Stimulated activated naive B cell treated with anti-CD40 and anti-IgM and Interleukin-4, amounts not matched to agents 10 μg/mL and 1 μg/mL and 100 μg/mL, for 72 hours (primary cell): ENCODE results near the gene DACT3.

ENCODE experiments used
- ATAC-seq, 2 donors: fragments of 150-1000 bp; cut with Tn5 transposase; replicated peaks; 2 replicates each; pipeline ENCODE4 v1.10.0; 2021; ENCODE audit warnings: moderate library complexity in 1 of 2
- DNase-seq: peaks from one replicate; pipeline ENCODE4 v3.0.0; 2021
- H3K27ac Mint-ChIP-seq: one replicate; pipeline ENCODE4 v1.8.0; 2022; ENCODE audit warnings: mild to moderate bottlenecking, mixed read lengths
- H3K27me3 Mint-ChIP-seq, 2 donors: one replicate each; pipeline ENCODE4 v1.8.0; 2022; ENCODE audit warnings: mixed read lengths in 2 of 2
- H3K36me3 Mint-ChIP-seq, 2 donors: one replicate each; pipeline ENCODE4 v1.8.0; 2022; ENCODE audit warnings: mixed read lengths in 2 of 2, mild to moderate bottlenecking in 1 of 2
- H3K4me1 Mint-ChIP-seq, 2 donors: one replicate each; pipeline ENCODE4 v1.8.0; 2022; ENCODE audit warnings: mixed read lengths in 2 of 2, mild to moderate bottlenecking in 1 of 2
- H3K4me3 Mint-ChIP-seq, 2 donors: one replicate each; pipeline ENCODE4 v1.8.0; 2022; ENCODE audit warnings: mild to moderate bottlenecking in 2 of 2, mixed read lengths in 2 of 2, moderate library complexity in 1 of 2
- H3K9me3 Mint-ChIP-seq, 2 donors: one replicate each; pipeline ENCODE4 v1.8.0; 2022; ENCODE audit warnings: mixed read lengths in 2 of 2, mild to moderate bottlenecking in 1 of 2

DACT3 gene

GRCh38 chr19:46661020-46661731, at the start of gene DACT3:
DACT3 (minus strand) TSS chr19:46661182; CDS start chr19:46661064, 118 bp downstream.
- H3K27ac Mint-ChIP-seq: peak within 1 kb of the TSS; percentile 65
- peak; percentile 92 to 93 for ATAC-seq
- peak within 1 kb of the TSS; percentile 80 to 87 for H3K4me3 Mint-ChIP-seq
- H3K36me3 Mint-ChIP-seq: peaks cover 4 to 12% of the 10 kb centered on the region in 2 donors
- H3K9me3 Mint-ChIP-seq: no peaks in the 10 kb centered on the region
- peaks cover 25 to 33% of the 10 kb centered on the region in 2 donors for H3K27me3 Mint-ChIP-seq
- peaks cover 19 to 25% of the 10 kb centered on the region in 2 donors for H3K4me1 Mint-ChIP-seq
- peak; percentile 100 for DNase-seq

GRCh38 chr19:46710687-46711086, 49.7 kb upstream of the DACT3 start:
- ATAC-seq (no peak), DNase-seq (no peak)
- Mint-ChIP-seq H3K27me3 (no peaks in the 10 kb centered on the region), H3K36me3 (peaks cover 35 to 50% of the 10 kb centered on the region in 2 donors), H3K4me1 (peaks cover 15 to 29% of the 10 kb centered on the region in 2 donors), H3K4me3 (no peak overlapping the region), H3K27ac (no peak overlapping the region), H3K9me3 (no peaks in the 10 kb centered on the region)

- Mint-ChIP-seq H3K27me3 (no peaks in the 10 kb centered on the region), H3K4me3 (no peak overlapping the region), H3K36me3 (peaks cover 42 to 47% of the 10 kb centered on the region in 2 donors), H3K27ac (peak overlapping the region; percentile 85), H3K9me3 (no peaks in the 10 kb centered on the region), H3K4me1 (peaks cover 14 to 15% of the 10 kb centered on the region in 2 donors)
- ATAC-seq (peak; percentile 90 to 94), DNase-seq (peak; percentile 68)
Measured at GRCh38 chr19:46704379-46705076, 43.5 kb upstream of the DACT3 start.

- peaks cover 44 to 62% of the 10 kb centered on the region in 2 donors for H3K36me3 Mint-ChIP-seq
- H3K27ac Mint-ChIP-seq: peak overlapping the region; percentile 37
Measured at GRCh38 chr19:46700704-46701103, 39.7 kb upstream of the DACT3 start.

GRCh38 chr19:46698395-46699321, 37.7 kb upstream of the DACT3 start:
- H3K27ac Mint-ChIP-seq: peak overlapping the region; percentile 42
- peaks cover 0 to 3% of the 10 kb centered on the region in 2 donors for H3K4me1 Mint-ChIP-seq
- H3K9me3 Mint-ChIP-seq: no peaks in the 10 kb centered on the region
- DNase-seq: no peak
- H3K4me3 Mint-ChIP-seq: no peak overlapping the region
- no peak for ATAC-seq
- peaks cover 37 to 58% of the 10 kb centered on the region in 2 donors for H3K36me3 Mint-ChIP-seq
- H3K27me3 Mint-ChIP-seq: no peaks in the 10 kb centered on the region

More at GRCh38 chr19:46700704-46701103, 39.7 kb upstream of the DACT3 start:
- no peak for ATAC-seq
- no peak overlapping the region for H3K4me3 Mint-ChIP-seq
- DNase-seq: no peak
- H3K9me3 Mint-ChIP-seq: no peaks in the 10 kb centered on the region
- peaks cover 9 to 15% of the 10 kb centered on the region in 2 donors for H3K4me1 Mint-ChIP-seq
- no peaks in the 10 kb centered on the region for H3K27me3 Mint-ChIP-seq

- peak; percentile 39 to 52 for ATAC-seq
- Mint-ChIP-seq H3K4me1 (peaks cover 5 to 6% of the 10 kb centered on the region in 2 donors), H3K36me3 (peaks cover 47 to 66% of the 10 kb centered on the region in 2 donors)
Measured at GRCh38 chr19:46697204-46697960, 36.4 kb upstream of the DACT3 start.

GRCh38 chr19:46696866-46697203, 35.9 kb upstream of the DACT3 start:
- no peak for DNase-seq
- H3K27ac Mint-ChIP-seq: peak overlapping the region; percentile 25
- no peaks in the 10 kb centered on the region for H3K27me3 Mint-ChIP-seq
- no peak for ATAC-seq
- peaks cover 6 to 7% of the 10 kb centered on the region in 2 donors for H3K4me1 Mint-ChIP-seq
- no peak overlapping the region for H3K4me3 Mint-ChIP-seq
- H3K9me3 Mint-ChIP-seq: no peaks in the 10 kb centered on the region
- peaks cover 53 to 71% of the 10 kb centered on the region in 2 donors for H3K36me3 Mint-ChIP-seq

More at GRCh38 chr19:46697204-46697960, 36.4 kb upstream of the DACT3 start:
- Mint-ChIP-seq H3K27ac (peak overlapping the region; percentile 31), H3K27me3 (no peaks in the 10 kb centered on the region), H3K4me3 (no peak overlapping the region), H3K9me3 (no peaks in the 10 kb centered on the region)
- DNase-seq: no peak

- Mint-ChIP-seq H3K4me3 (no peak overlapping the region), H3K27ac (peak overlapping the region; percentile 75), H3K9me3 (no peaks in the 10 kb centered on the region), H3K36me3 (peaks cover 56 to 75% of the 10 kb centered on the region in 2 donors), H3K27me3 (no peaks in the 10 kb centered on the region), H3K4me1 (peaks cover 6 to 7% of the 10 kb centered on the region in 2 donors)
- ATAC-seq (no peak), DNase-seq (no peak)
Measured at GRCh38 chr19:46696052-46696451, 35.1 kb upstream of the DACT3 start.

GRCh38 chr19:46693760-46694159, 32.8 kb upstream of the DACT3 start:
- Mint-ChIP-seq H3K4me1 (peaks cover 6 to 7% of the 10 kb centered on the region in 2 donors), H3K36me3 (peaks cover 62 to 81% of the 10 kb centered on the region in 2 donors), H3K27me3 (no peaks in the 10 kb centered on the region), H3K9me3 (no peaks in the 10 kb centered on the region), H3K27ac (no peak overlapping the region), H3K4me3 (no peak overlapping the region)
- no peak for DNase-seq
- ATAC-seq: no peak

- peak overlapping the region; percentile 73 for H3K27ac Mint-ChIP-seq
- DNase-seq (no peak), ATAC-seq (no peak)
- H3K27me3 Mint-ChIP-seq: no peaks in the 10 kb centered on the region
- peaks cover 62 to 77% of the 10 kb centered on the region in 2 donors for H3K36me3 Mint-ChIP-seq
- H3K9me3 Mint-ChIP-seq: no peaks in the 10 kb centered on the region
- no peak overlapping the region for H3K4me3 Mint-ChIP-seq
- H3K4me1 Mint-ChIP-seq: peaks cover 6 to 7% of the 10 kb centered on the region in 2 donors
Measured at GRCh38 chr19:46692918-46693722, 32.1 kb upstream of the DACT3 start.

- Mint-ChIP-seq H3K27me3 (no peaks in the 10 kb centered on the region), H3K4me3 (no peak overlapping the region), H3K36me3 (peaks cover 60 to 66% of the 10 kb centered on the region in 2 donors), H3K9me3 (no peaks in the 10 kb centered on the region), H3K4me1 (peaks cover 6 to 7% of the 10 kb centered on the region in 2 donors), H3K27ac (peak overlapping the region; percentile 6)
- DNase-seq: no peak
- ATAC-seq: no peak
Measured at GRCh38 chr19:46691948-46692347, 31.0 kb upstream of the DACT3 start.

GRCh38 chr19:46691104-46691503, 30.1 kb upstream of the DACT3 start:
- Mint-ChIP-seq H3K4me3 (no peak overlapping the region), H3K27me3 (no peaks in the 10 kb centered on the region), H3K9me3 (no peaks in the 10 kb centered on the region), H3K4me1 (peaks cover 7 to 12% of the 10 kb centered on the region in 2 donors), H3K36me3 (peaks cover 57 to 59% of the 10 kb centered on the region in 2 donors), H3K27ac (peak overlapping the region; percentile 62)
- DNase-seq (no peak), ATAC-seq (no peak)

GRCh38 chr19:46689358-46689757, 28.4 kb upstream of the DACT3 start:
- DNase-seq (no peak), ATAC-seq (no peak)
- peaks cover 56 to 57% of the 10 kb centered on the region in 2 donors for H3K36me3 Mint-ChIP-seq
- H3K27ac Mint-ChIP-seq: no peak overlapping the region
- no peaks in the 10 kb centered on the region for H3K9me3 Mint-ChIP-seq
- H3K27me3 Mint-ChIP-seq: no peaks in the 10 kb centered on the region
- H3K4me3 Mint-ChIP-seq: no peak overlapping the region
- peaks cover 6 to 13% of the 10 kb centered on the region in 2 donors for H3K4me1 Mint-ChIP-seq
